Keratinocyte (primary cell): Measurements from ENCODE around the gene SNX30.

Source experiments
- CTCF ChIP-seq, 3 experiments: IDR thresholded peaks in 1 of 3; conservative IDR thresholded peaks in 1 of 3; optimal IDR thresholded peaks in 1 of 3; 2 replicates in 2 of 3; 3 replicates in 1 of 3; pipeline versions ENCODE3 to v1.5.1; 2011; ENCODE audit warnings: low read length in 3 of 3, mild to moderate bottlenecking in 3 of 3, moderate library complexity in 2 of 3, control low read depth in 1 of 3, inconsistent platforms in 1 of 3; ENCODE audit not compliant: insufficient read depth in 2 of 3; ENCODE audit errors: extremely low read depth in 1 of 3
- EZH2 ChIP-seq: IDR thresholded peaks from one replicate; pipeline ENCODE4 v1.6.1; 2012; ENCODE audit warnings: inconsistent platforms, mild to moderate bottlenecking, low read length, moderate library complexity

GRCh38 chr9:112869917-112870316 lies 119.4 kb downstream of the SNX30 start:
- TF ChIP-seq CTCF (optimal IDR thresholded peaks at IDR 0.05 in 1 of 3, IDR thresholded peaks at IDR 0.05 in 1 of 3, conservative IDR thresholded peaks at IDR 0.05 in 1 of 3; ENCODE audit: extremely low read depth in 1 of 3, insufficient read depth in 2 of 3, low read length in 3 of 3) (no peak), EZH2 (no peak)
